T1000 (cell line): ENCODE measurements around the gene CNOT10.
"Not testable (repeated sequence)": the region's sequence is repeated elsewhere in the genome, so short reads cannot be mapped to it uniquely, and the experiment has no call there.

Experiments used
- DNase-seq: peaks from one replicate; lab custom pipeline; 2025; ENCODE audit warnings: mixed read lengths; lab: John Stamatoyannopoulos, UW

Gene CNOT10

GRCh38 chr3:32684800-32685542 is at the start of gene CNOT10:
CNOT10 (plus strand) TSS chr3:32685188; CDS start chr3:32685461, 273 bp downstream.
- DNase-seq = peak; percentile 93

GRCh38 chr3:32640939-32641338 is 44.0 kb upstream of the CNOT10 start:
- no peak for DNase-seq

DNA sequence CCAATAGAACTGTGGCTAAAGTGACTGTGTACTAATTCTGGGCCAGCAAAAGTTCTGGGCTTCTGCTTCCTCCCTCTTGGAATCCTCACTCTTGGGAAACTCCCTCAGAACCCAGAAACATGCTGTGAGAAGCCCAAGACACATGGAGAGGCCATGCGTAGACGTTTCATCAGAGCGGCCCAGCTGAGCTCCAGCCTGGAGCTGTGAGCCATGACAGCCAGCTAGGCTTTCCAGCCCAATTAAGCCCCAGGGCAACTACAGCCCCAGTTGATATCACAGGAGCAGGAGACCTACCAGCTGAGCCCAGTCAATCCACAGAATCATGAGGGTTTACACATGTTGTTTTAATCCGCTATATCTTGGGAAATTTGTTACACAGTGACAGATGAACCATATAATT is 43.6 kb upstream of the CNOT10 start:
- DNase-seq = no peak

- DNase-seq = no peak
Observed at GRCh38 chr3:32643354-32643753, 41.6 kb upstream of the CNOT10 start.

DNA sequence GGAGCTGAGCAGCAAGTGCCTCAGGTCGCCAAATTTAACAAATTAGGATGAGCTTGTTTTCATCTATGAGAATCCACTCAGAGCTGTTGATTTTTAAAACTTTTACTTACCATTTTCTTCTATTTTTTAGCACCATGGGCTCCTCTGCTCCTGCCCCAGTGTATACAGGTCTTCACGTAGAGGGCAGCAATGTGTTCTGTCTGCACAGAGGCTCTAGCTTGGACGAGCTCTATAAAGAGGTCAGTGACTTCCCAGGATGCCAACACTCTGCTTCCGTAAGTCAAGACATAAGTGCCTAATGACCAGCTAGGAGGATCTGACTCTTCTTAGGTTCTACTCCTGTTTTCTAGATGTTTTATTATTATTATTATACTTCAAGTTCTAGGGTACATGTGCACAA is 41.2 kb upstream of the CNOT10 start:
- DNase-seq = no peak

- no peak for DNase-seq
Observed at GRCh38 chr3:32644380-32644779, 40.6 kb upstream of the CNOT10 start.

DNA sequence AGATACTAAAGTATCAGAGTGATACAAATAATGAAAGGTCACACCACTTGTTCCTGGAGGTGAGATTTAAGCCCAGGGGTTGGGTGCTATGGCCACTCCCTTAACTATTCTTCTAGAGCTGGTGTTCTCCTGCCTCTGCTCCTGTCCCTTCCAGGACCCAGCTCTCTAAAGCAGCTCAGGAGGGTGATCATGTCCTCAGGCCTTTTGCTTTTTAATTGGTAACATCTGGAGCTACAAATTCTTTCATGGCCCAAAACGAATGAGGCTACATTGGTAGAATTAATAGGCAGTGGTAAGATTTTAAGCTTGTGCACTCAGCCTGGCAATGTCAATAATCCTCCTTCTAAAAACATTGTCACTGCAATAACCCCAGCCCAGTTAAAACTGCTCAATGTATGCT is 38.2 kb upstream of the CNOT10 start:
- DNase-seq = no peak

DNA sequence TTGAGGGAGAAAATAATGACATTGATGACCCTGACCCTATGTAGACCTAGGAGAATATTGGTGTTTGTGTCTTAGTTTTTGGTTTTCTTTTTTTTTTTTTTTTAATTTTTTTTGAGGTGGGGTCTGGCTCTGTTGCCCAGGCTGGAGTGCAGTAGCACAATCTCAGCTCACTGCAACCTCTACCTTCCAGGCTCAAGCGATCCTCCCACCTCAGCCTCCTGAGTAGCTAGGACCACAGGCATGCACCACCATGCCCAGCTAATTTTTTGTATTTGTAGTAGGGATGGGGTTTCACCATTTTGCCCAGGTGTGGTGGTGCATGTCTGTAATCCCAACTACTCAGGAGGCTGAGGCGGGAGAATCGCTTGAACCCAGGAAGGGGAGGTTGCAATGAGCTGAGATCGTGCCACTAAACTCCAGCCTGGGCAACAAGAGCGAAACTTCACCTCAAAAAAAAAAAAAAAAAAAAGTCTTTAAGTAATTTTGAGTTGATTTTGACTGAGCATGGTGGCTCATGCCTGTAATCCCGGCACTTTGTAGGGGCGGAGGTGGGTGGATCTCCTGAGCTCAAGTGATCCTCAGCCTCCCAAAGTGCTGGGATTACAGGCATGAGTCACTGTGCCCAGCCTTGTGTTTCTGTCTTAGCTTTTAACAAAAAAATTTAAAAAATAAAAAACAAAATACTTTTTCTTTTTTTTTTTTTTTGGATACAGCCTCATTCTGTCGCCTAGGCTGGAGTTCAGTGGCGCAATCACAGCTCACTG is 32.5 kb upstream of the CNOT10 start:
- not testable (repeated sequence) for DNase-seq

GRCh38 chr3:32655167-32655566 is 29.8 kb upstream of the CNOT10 start:
- no peak for DNase-seq

DNA sequence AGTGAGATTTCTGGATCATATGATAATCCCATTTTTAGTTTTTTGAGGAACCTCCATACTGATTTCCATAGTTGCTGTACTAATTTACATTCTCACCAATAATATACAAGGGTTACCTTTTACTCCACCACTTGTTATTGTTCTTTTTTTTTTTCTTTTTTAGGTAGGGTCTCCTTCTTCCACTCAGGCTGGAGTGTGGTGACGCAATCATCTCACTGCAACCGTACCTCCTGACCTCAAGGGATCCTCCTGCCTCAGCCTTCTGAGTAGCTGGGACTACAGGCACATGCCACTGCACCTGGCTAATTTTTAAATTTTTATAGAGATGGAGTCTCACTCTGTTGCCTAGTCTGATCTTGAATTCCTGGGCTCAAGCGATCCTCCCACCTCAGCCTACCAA is 24.4 kb upstream of the CNOT10 start:
- DNase-seq = no peak

DNA sequence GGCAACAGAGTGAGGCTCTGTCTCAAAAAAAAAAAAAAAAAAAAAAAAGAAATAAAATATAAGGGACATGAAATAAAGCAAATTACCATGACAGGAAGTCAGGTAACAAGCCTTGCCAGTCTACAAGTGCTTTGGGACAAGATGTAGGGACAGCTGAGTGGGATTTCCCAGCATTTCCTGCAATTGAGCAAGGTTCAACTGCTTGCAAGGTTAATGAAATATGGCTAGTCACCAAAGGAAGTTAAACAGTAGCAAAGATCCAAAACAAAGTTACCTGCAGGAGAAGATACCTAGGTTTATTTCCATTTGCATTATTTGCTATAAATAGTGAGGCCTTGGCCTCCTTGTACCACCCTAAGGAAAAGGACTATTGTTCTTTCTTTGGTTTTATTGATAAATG is 22.3 kb upstream of the CNOT10 start:
- DNase-seq = no peak

DNA sequence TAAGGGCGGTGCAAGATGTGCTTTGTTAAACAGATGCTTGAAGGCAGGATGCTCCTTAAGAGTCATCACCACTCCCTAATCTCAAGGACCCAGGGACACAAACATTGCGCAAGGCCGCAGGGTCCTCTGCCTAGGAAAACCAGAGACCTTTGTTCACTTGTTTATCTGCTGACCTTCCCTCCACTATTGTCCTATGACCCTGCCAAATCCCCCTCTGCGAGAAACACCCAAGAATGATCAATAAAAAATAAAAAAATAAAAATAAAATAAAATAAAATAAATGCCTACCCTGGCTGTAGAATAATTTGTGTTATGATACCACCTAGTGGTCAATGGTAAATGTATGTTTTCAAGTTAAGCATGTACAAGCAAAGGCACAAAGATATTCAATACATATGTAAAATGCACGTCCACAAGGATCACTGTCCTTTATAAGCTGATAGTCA is 20.3 kb upstream of the CNOT10 start:
- DNase-seq = not testable (repeated sequence)

GRCh38 chr3:32667072-32667582 is 17.9 kb upstream of the CNOT10 start:
- no peak for DNase-seq

- DNase-seq = not testable (repeated sequence)
Observed at GRCh38 chr3:32669226-32669625, 15.8 kb upstream of the CNOT10 start.

GRCh38 chr3:32673730-32674129 is 11.3 kb upstream of the CNOT10 start:
- DNase-seq = not testable (repeated sequence)

DNA sequence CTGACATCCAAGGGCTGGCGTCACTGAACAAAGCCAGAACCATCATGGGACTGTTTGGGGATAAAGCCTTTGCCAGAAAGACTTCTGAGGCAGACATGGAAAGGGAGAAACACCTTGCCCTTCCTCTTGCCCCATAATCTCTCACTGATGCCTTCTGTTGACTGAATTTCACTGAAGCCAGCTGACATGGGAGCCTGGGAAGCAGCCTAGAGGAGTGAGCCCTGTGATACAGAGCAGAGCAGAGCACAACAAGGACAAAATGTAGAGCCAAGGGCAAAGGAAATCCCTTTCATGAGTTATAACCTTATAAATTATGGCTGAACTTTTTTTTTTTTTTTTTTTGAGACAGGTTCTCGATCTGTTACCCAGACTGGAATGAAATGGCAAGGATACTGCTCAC is 9.8 kb upstream of the CNOT10 start:
- no peak for DNase-seq

- DNase-seq = no peak
Observed at GRCh38 chr3:32675650-32676049, 9.3 kb upstream of the CNOT10 start.

- DNase-seq = no peak
Observed at GRCh38 chr3:32681811-32682210, 3.2 kb upstream of the CNOT10 start.

GRCh38 chr3:32684029-32684799 is 774 bp upstream of the CNOT10 start:
- no peak for DNase-seq

DNA sequence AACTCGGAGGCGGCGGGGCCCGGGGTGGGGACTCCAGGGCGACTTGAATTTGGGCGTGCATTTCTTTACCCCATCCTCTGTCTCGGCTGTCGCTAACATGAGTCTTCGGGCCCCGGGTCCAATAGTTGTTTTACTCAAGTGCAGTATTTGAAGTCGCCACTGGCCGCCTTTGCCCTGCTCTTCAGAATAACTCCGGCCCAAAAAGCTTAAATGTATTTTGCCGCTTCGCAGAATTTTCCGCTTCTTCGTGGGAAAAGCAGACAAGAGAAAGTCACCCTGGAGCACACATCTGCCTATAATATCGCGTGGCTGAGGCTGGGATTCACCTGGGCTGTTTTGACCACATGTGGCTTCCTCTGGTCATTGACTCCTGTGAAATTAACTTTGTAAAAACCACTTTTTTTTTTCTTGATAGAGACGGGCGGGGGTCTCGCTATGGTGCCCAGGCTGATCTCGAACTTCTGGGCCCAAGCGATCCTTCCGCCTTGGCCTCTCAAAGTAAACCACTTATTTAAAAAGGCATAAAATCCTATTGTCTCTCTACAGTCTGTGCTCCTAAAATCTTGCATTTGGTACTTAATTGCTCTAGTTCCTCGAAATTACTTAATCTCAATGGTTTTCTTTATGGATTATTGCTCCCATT is 676 bp downstream of the CNOT10 start:
- no peak for DNase-seq

- DNase-seq = no peak
Observed at GRCh38 chr3:32686713-32687112, 1.7 kb downstream of the CNOT10 start.

DNA sequence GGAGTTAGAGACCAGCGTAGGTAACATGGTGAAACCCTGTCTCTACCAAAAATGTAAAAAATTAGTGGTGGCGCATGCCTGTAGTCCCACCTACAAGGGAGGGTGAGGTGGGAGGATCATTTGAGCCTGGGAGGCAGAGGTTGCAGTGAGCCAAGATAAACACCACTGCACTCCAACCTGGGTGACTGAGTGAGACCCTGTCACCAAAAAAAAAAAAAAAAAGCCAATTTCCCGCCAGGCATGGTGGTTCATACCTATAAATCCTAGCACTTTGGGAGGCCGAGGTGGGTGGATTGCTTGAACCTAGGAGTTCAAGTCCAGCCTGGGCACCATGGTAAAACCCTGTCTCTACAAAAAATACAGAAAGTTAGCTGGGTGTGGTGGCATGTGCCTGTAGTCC is 6.9 kb downstream of the CNOT10 start:
- DNase-seq = no peak
